ENCODE measurements around the gene RAET1G.

- TF ChIP-seq CTCF (IDR thresholded peaks at IDR 0.05) (no peak), POLR2A (IDR thresholded peaks at IDR 0.05) (no peak)
Measured at GRCh38 chr6:149948616-149949015, 25.7 kb upstream of the RAET1G start.
